ES-I3 (cell line): Measurements from ENCODE around the gene CHRD.
A peak's percentile ranks its signal among the peaks of the same experiment; 100 is the strongest.

Experiments
- H3K36me3 ChIP-seq: 2 replicates; pipeline ENCODE4 v1.6.1; 2013; ENCODE audit warnings: mild to moderate bottlenecking, low read length, control low read depth, moderate library complexity; ENCODE audit not compliant: insufficient read depth
- H3K4me1 ChIP-seq: 2 replicates; pipeline ENCODE4 v1.6.1; 2013; ENCODE audit warnings: mild to moderate bottlenecking, control low read depth, low read length; ENCODE audit not compliant: insufficient read depth
- H3K9ac ChIP-seq: 2 replicates; pipeline ENCODE4 v1.6.1; 2013; ENCODE audit warnings: low read depth, mild to moderate bottlenecking, low read length, moderate library complexity
- H3K9me3 ChIP-seq: 2 replicates; pipeline ENCODE4 v1.6.1; 2013; ENCODE audit warnings: mild to moderate bottlenecking, low read length, moderate library complexity; ENCODE audit not compliant: control insufficient read depth, insufficient read depth

Gene CHRD

GRCh38 chr3:184352897-184353545, 26.8 kb upstream of the CHRD start:
- Histone ChIP-seq H3K4me1 (peaks cover 4% of the 10 kb centered on the region), H3K9ac (no peak overlapping the region), H3K36me3 (no peaks in the 10 kb centered on the region), H3K9me3 (no peaks in the 10 kb centered on the region)

DNA sequence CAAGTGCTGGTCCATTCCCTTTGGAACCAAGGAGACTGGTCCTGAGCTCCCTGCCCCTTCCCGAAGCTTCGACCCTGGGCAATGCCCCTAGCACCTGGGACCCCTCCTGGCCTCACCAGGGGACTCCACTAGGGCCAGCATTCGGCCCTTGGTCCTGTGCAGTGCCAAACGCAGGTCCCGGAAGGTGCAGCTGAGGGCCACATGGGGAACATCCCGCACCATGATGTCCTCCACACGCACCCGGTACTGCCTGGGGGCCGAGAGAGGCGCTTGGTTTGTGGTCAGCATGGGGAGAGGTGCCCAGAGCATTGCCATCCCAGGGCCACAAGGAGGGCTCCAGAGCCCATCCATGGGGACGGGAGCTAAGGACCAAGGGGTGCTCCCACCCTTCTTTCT, 26.3 kb upstream of the CHRD start:
- no peak overlapping the region for H3K9ac ChIP-seq
- H3K9me3 ChIP-seq = no peaks in the 10 kb centered on the region
- H3K36me3 ChIP-seq = no peaks in the 10 kb centered on the region
- H3K4me1 ChIP-seq = peaks cover 4% of the 10 kb centered on the region

GRCh38 chr3:184354121-184354728, 25.6 kb upstream of the CHRD start:
- no peak overlapping the region for H3K9ac ChIP-seq

DNA sequence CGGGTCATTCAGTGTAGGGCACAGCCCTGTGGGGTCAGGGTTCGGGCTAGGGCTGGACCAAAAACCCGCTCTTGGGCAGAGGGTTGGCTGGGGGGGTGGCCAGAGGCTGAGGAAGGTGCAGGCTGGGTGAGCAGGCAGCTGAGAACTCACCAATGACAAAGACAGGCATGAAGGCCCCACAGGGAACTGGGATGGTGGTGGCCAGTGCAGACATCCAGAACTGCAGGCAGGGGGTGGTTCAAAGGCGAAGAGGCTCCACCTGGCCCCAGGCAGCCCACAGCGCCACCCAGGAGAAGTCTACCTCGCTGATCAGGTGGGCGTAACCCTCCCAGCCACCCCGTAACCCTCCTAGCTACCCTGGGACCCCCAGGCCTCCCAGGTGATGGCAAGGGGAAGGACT, 25.1 kb upstream of the CHRD start:
- Histone ChIP-seq H3K9ac (no peak overlapping the region), H3K4me1 (peaks cover 4% of the 10 kb centered on the region), H3K36me3 (no peaks in the 10 kb centered on the region), H3K9me3 (no peaks in the 10 kb centered on the region)

More at GRCh38 chr3:184354121-184354728, 25.6 kb upstream of the CHRD start:
- H3K36me3 ChIP-seq = no peaks in the 10 kb centered on the region
- H3K4me1 ChIP-seq = peaks cover 4% of the 10 kb centered on the region
- no peaks in the 10 kb centered on the region for H3K9me3 ChIP-seq

DNA sequence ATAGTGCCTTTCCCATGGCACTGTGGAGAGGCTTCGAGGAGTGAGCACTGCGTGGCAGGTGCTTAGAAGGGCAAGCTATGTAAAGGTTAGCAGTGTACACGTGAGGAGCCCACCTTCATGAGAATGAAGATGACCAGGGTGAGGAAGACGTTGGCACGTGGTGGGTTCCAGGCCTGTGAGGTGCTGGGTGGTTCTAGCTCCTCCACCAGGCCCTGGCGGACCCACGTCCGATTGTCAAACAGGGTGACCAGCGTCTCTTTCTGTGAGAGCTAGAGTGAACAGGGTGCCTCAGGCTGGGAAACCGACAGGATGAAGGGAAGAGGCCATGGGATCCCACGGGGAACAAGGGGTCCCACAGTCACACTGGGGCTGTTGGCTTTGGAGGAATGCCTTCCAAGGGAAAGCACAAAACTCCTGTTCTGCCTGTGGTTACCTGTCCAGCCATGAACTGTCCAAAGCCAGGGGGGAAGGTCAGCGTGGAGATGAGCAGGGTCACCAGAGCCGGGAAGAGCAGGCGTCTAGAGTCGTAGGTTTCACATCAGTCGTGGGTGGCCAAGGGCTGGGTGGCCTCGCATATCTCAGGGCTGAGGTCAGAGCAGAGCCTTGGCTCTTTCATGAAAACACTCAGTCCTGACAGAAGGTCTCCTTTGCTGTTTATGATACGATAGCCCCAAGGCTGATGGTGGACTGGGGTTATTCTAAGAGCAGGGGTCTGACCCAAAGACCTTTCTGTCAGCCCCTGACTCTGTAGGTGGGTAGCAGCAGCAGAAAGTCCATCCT, 24.4 kb upstream of the CHRD start:
- no peaks in the 10 kb centered on the region for H3K9me3 ChIP-seq
- H3K9ac ChIP-seq = no peak overlapping the region
- H3K36me3 ChIP-seq = no peaks in the 10 kb centered on the region
- peaks cover 10% of the 10 kb centered on the region for H3K4me1 ChIP-seq

DNA sequence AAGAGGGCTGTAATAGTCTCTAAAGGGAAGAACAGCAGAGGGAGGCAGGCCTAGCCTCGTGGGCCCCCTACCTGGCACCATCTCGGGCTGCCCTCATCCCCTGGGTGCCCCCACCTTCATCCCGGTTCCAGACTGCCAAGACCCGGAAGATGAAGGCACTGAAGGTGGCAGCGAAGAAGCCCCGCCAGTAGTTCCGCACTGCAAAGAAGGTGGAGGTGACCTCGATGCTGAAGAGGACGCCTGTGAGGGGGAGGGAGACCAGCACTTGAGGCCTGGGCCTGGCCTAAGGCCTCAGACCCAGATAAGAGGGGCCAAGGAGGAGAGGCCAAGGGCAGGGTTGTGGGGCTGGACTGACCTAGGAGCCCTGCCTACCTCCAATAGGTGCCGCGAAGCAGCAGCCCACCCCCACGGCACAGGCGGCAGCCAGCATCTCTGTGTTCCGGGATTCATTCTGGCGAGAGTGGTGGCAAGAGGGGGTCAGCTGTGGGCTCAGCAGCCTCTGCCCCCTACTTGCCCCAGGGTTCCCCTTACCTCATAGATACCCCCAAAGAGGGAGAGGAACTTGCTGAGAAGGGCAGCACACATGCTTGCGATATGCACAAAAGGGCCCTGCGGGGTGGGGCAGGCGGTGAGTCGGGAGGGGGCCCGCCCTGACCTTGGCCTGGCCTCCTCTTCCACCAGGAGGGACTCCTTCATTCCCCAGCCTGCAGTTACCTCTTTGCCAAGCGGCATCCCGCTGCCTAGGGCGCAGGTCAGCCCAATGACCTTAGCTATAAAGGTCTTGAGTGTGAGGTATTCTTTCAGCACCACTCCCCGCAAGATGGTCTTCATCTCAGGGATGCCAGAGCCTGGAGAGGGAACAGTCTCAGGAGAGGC, 22.4 kb upstream of the CHRD start:
- Histone ChIP-seq H3K9ac (no peak overlapping the region), H3K36me3 (no peaks in the 10 kb centered on the region), H3K9me3 (no peaks in the 10 kb centered on the region), H3K4me1 (peaks cover 12% of the 10 kb centered on the region)

GRCh38 chr3:184358124-184358767, 21.6 kb upstream of the CHRD start:
- H3K9me3 ChIP-seq = no peaks in the 10 kb centered on the region
- peaks cover 12% of the 10 kb centered on the region for H3K4me1 ChIP-seq
- H3K9ac ChIP-seq = no peak overlapping the region
- H3K36me3 ChIP-seq = no peaks in the 10 kb centered on the region

- Histone ChIP-seq H3K4me1 (peaks cover 12% of the 10 kb centered on the region), H3K9me3 (no peaks in the 10 kb centered on the region), H3K36me3 (no peaks in the 10 kb centered on the region), H3K9ac (no peak overlapping the region)
Observed at GRCh38 chr3:184358921-184359350, 20.9 kb upstream of the CHRD start.

GRCh38 chr3:184359610-184360009, 20.2 kb upstream of the CHRD start:
- H3K9ac ChIP-seq = no peak overlapping the region

DNA sequence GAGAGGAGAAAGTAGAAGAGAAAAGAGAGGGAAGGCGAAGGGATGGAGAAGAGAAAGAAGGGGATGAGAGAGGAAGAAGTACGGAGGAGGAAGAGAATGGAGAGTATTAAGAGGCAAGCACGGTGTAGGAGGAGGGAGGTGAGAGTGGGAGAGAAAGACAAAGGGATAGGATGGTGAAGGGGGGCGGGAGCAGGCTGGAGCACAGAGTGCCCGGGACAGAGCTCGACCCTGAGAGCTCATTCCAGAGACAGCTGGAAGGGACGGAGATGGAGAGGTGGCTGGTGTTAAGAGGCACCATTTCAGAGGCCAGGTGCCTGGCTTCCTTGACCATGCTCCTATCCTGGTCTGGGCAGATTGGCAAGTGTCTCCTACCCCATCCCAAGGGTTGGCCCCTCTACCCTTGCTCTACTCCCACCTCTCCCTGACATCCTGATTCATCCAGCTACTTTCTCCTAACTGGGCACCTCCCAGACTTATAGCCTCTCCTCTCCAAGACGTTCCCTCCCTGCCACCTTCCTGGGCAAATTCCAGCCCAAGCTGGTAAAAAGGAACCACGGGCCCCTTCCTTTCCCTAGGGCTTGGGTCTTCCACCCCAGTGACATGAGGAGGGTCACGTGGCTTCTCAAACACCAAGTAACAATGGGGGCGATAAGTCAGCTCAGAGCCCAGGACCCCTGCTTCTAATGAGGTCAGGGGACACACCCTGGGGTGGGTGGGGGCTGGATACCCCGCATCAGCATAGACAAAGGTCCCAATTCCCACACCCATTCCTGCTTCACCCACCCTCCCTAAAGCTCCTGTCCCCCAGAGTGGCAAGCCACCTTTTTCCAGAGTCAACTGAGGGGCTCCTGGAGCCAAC, 19.6 kb upstream of the CHRD start:
- Histone ChIP-seq H3K9me3 (no peaks in the 10 kb centered on the region), H3K4me1 (peaks cover 8% of the 10 kb centered on the region), H3K36me3 (no peaks in the 10 kb centered on the region), H3K9ac (peak overlapping the region; percentile 85; the same call in 1 of the 2 replicates)

More at GRCh38 chr3:184359610-184360009, 20.2 kb upstream of the CHRD start:
- no peaks in the 10 kb centered on the region for H3K36me3 ChIP-seq
- peaks cover 11% of the 10 kb centered on the region for H3K4me1 ChIP-seq
- no peaks in the 10 kb centered on the region for H3K9me3 ChIP-seq

- Histone ChIP-seq H3K36me3 (no peaks in the 10 kb centered on the region), H3K9ac (peak overlapping the region; percentile 85; the same call in 1 of the 2 replicates), H3K9me3 (no peaks in the 10 kb centered on the region), H3K4me1 (peaks cover 8% of the 10 kb centered on the region)
Observed at GRCh38 chr3:184360929-184361531, 18.8 kb upstream of the CHRD start.

GRCh38 chr3:184361532-184361931, 18.3 kb upstream of the CHRD start, which contains the start of the genes CLCN2 and POLR2H:
Gene CLCN2, minus strand, starts transcription at chr3:184361605. Its CDS starts 126 bp downstream, at chr3:184361479.
Gene POLR2H, plus strand, starts transcription at chr3:184361710. Its CDS starts 1,783 bp downstream, at chr3:184363493.
- Histone ChIP-seq H3K36me3 (no peaks in the 10 kb centered on the region), H3K9ac (peak within 1 kb of the TSS; percentile 85), H3K9me3 (no peaks in the 10 kb centered on the region), H3K4me1 (peaks cover 8% of the 10 kb centered on the region)
